Suppressor macrophage treated with lipopolysaccharide for 4 hours (primary cell): ENCODE data around the gene FKBP5.
A peak's percentile ranks its signal among the peaks of the same experiment; 100 is the strongest.
"Not testable (repeated sequence)": the region's sequence is repeated elsewhere in the genome, so short reads cannot be mapped to it uniquely, and the experiment has no call there.

ENCODE experiments used
- DNase-seq: peaks from one replicate; pipeline ENCODE4 v3.0.0-alpha.2; 2020

FKBP5 gene

DNA sequence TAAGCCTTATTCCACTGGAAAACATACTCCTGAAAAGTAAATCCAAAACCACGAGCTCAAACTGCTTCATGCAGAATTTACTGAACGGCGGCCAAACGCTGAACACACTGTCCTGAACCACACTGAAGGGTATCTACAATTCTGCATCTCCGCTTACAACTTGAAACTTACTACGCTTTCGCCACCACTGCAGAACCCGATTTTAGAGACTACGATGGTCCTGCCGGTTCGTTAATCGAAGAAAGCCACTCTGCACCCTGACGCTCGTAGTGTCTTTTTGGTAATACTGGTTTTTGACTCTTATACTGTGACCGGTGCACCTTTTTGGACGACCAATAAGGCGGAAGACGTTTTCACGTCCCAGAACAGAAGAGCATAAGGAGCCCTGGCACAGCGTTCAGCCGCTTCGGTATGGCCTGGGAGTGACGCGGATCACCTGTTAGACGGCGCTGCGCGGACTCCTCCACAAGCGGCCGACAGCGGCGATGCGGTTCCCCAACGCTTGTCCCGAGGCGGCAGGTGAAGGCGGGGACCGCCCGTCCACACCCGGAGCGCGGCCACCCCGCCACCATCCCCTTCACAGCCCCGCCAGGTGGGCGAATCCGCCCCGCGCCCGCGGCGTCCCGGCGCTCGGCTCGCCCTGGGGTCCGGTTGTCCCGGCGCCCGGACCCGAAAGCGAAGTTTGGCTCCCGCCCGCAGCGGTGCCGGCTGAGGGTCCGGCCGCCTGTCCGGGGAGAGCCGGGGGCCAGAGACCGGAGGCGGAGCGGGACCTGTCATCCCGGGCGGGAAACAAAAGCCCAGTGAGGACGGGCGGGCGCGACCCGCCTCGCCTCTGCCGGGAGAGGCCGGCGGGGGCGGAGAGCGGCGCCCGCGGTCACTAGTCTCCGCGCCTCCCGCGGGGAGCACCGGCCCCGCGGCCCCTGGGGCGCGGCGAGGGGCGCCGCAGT is 784 bp downstream of the FKBP5 start:
- peak; percentile 47 for DNase-seq

DNA sequence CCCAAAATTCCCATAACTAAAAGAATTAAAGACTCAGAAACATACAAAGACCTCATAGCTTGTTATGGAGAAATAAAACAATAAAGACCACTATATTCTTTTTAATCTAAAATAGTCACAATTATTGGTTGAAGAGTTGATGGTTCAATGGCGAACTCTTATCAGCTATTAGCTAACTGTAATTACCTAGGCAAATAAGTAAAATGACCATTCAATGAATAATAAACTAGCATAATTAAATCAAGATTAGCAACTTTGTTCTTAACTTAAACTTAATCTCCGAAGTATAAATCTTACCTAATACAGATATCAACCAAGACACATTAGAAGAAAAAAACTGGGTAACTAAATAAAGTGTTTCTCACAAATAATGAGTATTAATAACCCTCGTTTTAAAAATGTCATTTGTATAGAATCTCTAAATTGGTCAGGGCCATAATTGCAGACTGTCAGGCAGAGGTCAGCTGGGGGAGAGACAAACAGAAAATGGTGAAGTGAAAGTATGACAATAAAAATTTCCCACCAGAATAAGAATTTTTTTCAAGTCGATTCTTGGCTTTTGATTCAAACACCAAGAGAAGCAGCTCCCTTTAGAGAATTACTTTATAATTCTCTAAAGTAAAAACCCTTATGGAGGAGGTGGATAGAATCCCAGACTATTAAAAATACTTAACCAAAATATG is 1.7 kb downstream of the FKBP5 start:
- DNase-seq: peak; percentile 72

DNA sequence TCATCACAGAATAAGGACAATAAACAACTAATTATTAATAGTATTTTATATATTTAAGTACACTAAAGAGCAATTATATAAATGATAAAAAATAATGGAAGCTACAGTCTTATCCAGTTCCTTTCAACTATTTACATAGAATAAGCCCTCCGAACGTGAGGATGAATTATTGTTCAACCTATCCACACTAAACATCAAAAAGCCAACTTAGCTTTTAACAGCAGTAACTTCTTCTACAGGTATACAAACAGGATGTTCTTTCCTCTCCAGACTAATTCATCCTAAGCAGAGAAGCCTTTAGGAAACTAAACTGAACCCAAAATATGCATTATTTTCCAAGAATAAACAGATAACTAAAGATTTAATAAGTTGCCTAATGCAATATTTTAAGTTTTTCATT is 2.3 kb downstream of the FKBP5 start:
- no peak for DNase-seq

DNA sequence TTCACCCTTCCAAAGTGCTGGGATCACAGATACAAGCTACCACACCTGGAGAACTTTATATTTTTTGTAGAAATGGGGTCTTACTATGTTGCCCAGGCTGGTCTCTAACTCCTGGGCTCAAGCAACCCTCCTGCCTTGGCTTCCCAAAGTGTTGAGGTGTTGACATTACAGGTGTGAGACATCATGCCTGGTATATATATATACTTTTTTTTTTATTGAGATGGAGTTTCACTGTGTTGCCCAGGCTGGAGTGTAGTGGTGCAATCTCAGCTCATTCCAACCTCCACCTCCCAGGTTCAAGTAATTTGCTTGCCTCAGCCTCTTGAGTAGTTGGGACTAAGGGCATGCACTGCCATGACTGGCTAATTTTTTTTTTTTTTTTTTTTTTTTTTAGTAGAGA is 5.4 kb downstream of the FKBP5 start:
- DNase-seq: no peak

DNA sequence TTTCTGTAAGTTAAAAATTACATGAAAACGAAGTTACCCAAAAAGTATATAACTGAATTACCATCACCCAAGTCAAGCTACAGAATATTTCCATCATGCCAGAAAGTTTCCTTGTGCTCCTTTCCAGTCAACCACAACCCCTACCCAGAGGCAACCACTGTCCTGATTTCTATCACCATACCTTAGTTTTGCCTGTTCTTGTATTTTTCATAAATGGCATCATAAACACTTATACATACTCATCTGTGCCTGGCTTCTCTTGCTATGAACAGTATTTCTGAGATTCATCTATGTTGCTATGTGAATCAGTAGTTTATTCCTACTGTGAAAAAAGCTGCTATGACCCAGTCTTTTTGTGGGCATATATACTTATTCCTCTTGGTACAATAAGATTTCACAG is 7.4 kb downstream of the FKBP5 start:
- DNase-seq: no peak

DNA sequence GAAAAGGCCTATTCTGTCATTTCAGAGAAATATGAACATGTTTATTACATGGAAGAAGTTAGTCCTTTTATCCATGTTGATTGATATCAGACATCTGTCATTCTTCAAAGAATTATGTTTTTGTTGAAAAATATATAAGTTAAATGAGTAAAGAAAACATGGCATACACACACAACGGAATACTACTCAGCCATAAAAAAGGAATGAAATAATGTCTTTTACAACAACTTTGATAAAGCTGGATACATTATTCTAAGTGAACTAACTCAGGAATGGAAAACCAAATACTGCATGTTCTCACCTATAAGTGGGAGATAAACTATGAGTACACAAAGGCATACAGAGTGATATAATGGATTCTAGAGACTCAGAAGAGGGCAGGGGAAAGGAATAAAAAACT is 9.3 kb downstream of the FKBP5 start:
- DNase-seq: no peak

DNA sequence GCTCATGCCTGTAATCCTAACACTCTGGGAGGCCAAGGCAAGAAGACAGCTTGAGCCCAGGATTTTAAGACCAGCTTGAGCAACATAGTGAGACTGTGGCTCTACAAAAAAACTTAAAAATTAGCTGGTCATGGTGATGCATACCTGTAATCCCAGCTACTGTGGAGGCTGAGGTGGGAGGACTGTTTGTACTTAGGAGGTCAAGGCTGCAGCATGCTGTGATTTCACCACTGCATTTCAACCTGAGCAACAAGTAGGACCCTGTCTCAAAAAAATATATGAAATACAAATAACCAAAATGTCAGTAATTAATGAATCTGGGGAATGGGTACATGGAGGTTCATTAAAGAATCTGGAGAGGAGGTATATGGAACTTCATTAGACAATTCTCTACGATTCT is 9.9 kb downstream of the FKBP5 start:
- DNase-seq: no peak

DNA sequence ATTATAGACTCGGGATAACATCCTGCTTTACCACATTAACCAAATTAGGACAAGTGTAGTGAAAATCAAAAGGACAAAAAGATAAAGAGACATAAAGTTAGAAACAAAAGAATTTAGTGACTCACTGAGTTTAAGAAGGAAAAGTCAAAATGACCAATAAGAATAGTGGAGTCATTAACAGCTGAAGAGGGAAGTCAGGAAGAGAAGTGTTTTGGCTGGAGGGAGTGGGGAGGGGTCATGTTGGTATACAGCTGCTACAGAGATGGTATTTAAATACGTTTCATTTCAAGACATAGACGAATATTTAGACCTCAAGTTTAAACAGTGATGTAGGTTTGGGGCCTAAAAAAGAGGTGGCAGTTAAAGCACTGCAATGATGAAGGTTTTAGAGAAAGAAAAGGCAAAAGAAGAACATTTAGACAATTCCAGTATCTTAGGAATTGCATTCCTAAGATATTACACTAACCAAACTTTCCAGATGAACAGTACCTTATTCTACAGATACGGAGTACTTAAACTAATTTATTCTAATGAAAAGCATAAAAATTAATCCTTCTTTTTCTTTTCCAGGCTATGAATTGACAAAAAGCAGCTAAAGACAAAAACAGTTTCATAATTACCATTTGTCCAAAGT is 10.6 kb downstream of the FKBP5 start:
- DNase-seq: peak; percentile 28

DNA sequence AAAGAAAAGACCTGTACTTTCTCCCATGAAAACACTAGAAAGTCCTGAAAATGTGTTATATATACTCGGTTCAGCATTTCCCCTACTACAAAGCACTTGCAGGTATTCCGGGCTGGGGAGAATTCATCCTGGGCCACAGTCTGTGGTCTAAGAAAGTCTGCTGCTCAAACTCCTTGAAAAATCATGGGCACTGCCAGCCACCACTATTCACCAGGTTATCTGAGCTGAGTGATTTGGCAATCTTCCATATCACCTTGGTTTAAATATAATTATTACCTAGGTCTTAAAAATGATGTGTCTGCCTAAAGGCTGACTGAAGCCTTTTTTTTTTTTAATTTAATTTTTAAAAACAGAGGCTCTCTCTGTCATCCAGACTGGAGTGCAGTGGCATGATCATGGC is 11.3 kb downstream of the FKBP5 start:
- no peak for DNase-seq

DNA sequence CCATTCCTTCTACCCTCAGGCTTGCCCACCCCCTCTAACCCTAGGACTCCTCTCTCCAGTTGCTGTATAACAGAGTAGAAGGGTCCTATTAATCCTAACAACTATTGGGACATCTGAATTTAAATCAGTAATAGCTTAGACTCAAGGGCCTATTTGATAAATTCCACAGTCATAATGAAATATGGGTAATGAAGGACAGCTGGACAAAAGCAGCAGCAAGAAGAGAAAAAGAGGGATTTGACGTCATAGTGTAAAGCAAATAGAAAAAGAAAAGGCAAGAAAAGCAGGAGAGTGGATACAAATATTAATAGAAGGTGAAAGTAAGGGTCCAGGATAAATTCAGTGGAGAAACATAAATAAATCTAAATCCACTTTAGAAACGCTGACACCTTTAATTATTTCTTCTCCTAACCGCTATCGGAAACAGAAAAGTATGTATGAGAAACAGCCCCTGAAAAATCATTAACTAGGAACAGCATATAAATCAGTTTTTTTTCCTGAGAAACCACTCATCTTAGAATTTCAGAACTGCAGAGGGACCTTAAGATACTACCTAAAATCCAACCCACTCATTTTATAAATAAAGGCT is 12.8 kb downstream of the FKBP5 start:
- no peak for DNase-seq

DNA sequence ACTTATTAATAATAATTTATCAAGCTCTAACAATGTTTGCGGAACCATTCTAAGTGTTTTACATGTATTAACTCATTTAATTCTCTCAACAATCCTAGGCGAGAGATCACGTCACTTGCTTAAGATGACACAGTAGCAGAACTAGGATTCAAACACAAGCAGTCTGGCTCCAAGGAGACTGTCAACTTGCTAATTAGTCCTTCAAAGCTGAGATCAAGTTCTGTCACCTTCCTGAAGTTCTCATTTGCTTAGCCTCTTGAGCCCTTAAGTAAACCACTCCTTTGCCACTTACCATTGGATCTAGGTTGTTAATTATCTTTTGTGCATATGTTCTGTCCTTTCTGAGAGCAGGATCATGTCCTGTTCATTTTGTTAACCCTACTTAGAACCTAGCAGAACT is 14.1 kb downstream of the FKBP5 start:
- no peak for DNase-seq

DNA sequence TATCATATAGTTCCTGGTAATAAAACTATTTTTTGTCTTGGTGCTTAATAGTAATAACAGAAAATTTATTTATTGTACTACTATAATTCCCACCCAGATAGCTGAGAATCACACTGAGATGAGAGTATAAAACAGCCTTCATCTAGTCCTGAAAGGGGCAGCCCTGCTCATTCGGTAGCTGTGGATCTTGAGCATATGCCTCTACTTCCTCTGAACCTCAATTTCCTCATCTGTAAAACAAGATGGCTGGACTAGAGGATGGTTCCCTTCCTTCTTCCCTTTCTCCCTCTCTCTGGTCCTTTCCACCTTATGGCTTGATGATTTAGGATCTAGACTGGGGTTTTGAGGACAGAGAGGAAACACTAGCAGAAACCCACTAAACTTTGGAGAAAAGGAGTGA is 15.0 kb downstream of the FKBP5 start:
- DNase-seq: no peak

DNA sequence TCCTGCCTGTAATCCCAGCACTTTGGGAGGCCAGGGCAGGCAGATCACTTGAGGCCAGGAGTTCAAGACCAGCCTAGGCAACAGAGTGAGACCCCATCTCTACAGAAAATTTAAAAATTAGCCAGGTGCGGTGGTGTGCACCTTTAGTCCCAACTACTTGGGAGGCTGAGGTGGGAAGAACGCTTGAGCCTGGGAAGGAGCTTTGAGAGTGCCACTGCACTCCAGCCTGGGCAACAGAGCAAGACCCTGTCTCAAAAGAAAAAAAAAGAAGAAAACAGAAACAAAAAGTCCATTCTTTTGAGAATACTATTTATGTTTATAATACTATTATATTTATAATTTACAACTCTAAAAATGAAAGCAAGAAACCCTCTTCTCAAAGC is 15.4 kb downstream of the FKBP5 start:
- DNase-seq: not testable (repeated sequence)

DNA sequence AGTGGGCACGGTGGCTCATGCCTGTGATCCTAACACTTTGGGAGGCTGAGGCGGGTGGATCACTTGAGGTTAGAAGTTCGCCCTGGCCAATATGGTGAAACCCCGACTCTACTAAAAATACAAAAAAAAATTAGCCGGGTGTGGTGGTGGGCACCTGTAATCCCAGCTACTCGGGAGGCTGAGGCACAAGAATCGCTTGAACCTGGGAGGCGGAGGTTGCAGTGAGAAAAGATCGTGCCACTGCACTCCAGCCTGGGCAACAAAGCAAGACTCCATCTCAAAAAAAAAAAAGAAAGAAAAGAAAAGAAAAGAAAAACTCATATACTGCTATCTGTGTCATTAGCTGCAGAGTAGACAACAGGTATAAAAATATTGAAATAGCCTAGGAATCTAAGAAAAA is 18.3 kb downstream of the FKBP5 start:
- DNase-seq: not testable (repeated sequence)

DNA sequence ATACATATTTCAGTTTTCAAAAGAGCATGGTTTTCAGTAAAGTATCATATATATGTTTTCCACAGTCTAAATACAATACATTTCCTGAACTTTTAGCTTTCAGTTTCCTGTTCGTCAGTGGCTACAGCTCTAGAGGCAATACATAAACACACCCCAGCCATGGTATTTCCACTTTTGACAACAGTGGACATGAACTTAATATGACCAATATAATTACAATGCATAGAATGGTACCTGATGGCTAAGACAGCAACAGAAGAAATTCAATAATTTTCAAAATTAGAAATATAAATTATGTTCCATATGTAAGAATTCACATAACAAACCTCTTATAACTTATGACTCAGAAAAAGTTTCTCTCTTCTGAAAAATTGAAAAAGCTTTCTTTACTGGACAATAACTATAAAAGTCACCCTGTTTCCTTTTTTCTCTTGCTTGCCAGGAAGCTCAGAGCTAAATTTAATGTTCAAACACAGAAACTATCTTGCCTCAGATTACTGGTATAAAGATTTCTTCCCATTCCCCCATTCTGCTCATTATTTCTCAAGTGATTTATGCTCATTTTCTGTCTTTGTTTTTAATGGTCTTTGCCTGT is 19.2 kb downstream of the FKBP5 start:
- DNase-seq: peak; percentile 83

DNA sequence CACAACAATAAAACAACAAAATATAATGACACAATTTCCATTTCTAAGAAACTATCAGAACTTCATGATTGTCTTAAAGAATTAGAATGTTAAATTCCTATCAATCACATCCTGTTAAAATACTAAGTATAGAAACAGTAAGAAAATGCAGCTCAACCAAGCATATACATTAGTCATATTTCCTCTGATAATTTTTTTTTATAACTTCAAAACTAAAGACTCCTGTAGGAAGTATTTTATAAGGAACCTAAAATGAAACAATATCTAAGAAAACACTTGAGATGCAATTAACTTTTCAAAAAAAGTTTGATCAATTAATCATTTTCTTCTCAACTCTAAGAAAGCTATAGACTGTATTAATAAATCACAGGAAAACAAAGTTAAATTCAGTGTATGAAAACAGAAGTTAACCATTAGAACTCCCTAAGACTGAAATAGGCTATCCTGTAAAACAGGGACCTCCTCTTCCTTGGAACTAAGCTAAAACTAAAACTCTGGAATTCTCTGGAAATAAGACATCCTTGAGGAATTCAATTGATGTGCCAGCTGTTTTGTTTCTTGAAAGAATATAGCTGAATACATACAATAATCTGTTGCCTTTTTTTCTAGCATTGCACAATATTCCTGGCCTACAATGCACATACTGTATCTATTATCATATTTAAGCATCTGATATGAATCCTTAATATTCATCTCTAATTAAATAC is 19.8 kb downstream of the FKBP5 start:
- peak; percentile 47 for DNase-seq

DNA sequence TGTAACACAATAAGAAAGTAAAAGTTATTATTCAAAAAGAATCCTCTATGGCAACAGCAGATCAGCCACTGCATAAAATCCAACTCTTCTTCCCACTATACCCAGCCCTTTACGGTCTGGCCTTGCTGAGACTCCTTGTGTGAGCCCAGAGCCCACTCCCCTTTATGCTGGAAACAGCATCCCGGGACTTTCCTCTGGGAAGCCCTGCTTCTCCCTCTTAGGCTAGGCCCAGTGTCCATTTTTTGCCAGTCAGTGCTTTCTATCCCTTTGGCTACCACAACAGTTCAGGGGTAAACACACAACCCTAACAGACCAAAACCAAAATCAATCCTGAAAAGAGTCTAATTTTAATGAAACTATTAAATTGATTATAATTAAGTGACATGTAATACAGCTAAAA is 20.6 kb downstream of the FKBP5 start:
- peak; percentile 12 for DNase-seq

DNA sequence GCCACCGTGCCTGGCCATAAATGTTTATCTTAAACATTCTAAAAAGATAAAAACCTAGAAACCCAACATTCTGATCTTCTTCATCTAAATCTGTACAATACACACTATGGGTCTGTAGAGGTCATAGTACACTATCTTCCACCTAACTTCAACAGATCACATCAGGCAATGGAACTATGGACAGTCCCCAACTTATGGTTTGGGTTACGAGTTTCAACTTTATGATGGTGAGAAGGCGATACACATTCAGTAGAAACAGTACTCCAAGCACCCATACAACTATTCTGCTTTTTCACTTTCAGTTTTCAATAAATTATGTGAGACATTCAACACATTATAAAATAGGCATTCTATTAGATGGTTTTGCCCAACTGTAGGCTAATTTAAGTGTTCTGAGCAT is 23.1 kb downstream of the FKBP5 start:
- DNase-seq: no peak

DNA sequence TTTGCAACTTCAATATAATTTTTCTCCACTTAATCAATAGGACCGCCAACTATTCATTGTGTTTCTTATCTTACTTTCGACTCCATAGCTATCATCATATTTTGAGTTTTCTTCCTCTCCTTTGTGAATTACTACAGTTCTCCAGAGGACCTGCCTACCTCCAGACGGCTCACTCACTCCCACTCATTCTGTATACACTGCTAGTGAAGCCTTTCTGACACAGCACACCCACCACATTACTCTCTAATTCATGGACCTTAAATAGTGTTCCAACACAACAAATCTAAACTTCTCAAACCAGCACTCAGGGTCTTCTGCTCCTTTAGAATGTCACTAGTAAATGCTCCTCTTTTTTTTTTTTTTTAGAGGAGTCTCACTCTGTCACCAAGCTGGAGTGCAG is 23.8 kb downstream of the FKBP5 start:
- peak; percentile 13 for DNase-seq

DNA sequence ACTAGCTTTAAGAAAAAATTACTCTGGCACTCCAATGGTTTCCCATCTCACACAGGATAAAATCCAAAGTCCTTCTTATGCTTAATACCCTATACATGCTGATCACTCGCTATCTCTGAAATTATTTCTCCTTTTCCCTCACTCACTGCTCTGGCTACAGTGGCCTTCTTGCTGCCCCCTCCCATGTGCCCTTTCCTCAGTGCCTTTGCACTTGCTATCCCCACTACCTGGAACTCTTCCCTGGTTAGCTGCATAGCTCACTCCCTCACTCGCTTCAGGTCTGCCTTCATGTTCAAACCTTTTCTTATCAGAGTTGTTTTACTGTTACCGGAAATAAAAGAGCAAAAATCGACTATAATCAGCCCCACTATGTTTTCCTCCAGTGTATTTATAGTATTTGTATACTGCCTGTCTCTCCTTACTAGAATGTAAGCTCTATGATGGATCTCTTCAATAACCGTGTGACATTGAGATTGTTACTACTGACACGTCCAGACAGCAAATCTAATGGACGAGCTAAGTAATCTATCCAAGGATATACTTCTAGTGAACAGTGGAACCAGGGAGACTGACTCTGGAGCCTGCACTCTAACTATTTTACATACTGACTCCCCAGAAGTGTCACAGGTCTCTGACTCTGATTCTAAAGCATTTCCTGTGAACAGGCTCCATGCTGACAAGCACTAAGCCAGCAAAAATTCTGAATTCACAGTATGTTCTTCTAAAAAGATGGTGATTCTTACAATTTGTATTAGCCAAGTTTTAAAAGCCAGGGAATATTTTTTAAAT is 25.1 kb downstream of the FKBP5 start:
- no peak for DNase-seq

DNA sequence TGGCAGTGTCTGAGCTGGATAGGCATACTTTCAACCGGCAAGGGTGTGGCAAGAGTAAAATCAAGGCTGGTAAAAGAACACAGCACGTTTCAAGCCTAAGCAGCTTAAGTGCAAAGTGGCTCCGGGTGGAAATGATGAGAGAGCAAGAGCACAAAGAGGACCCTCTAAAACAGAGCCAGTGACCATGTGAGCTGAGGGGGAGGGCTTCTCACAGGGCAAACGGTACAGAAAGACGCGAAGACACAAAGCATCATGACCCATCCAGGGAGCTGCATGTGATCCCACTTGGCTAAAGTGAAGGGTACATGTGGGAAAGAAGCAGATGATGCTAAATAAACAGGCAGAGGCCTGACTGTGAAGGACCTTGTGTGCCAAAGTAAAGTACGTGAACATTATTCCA is 25.7 kb downstream of the FKBP5 start:
- DNase-seq: no peak

DNA sequence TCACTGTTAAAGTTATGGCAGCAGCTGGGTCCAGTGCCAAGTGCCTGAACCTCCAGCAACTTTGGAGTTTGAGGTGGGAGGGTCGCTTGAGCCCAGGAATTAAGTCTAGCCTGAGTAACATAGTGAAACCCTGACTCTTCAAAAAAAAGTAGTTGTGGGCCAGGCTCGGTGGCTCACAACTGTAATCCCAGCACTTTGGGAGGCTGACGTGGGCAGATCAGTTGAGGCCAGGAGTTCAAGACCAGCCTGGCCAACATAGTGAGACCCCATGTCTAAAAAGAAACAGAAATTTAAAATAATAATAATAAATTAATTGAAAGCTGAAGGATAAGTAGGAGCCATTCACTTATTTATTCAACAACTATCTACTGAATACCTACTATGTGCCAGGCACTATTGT is 33.8 kb downstream of the FKBP5 start:
- DNase-seq: no peak
